ENCODE data around the gene SOX10.

Gene SOX10

GRCh38 chr22:37972527-37972926, 11.8 kb downstream of the SOX10 start:
- H3K9me2 ChIP-seq (replicated peaks; ENCODE audit: low read depth, low read length) = no peaks in the 10 kb centered on the region
- no peaks in the 10 kb centered on the region for H3K9me3 ChIP-seq (ENCODE audit: insufficient read depth, low read depth, low read length)
- TF ChIP-seq, protein P1, sequence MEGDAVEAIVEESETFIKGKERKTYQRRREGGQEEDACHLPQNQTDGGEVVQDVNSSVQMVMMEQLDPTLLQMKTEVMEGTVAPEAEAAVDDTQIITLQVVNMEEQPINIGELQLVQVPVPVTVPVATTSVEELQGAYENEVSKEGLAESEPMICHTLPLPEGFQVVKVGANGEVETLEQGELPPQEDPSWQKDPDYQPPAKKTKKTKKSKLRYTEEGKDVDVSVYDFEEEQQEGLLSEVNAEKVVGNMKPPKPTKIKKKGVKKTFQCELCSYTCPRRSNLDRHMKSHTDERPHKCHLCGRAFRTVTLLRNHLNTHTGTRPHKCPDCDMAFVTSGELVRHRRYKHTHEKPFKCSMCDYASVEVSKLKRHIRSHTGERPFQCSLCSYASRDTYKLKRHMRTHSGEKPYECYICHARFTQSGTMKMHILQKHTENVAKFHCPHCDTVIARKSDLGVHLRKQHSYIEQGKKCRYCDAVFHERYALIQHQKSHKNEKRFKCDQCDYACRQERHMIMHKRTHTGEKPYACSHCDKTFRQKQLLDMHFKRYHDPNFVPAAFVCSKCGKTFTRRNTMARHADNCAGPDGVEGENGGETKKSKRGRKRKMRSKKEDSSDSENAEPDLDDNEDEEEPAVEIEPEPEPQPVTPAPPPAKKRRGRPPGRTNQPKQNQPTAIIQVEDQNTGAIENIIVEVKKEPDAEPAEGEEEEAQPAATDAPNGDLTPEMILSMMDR (conservative IDR thresholded peaks at IDR 0.05; ENCODE audit: low read length) = no peak
- no peak for TF ChIP-seq EZH2phosphoT487 (IDR thresholded peaks at IDR 0.05; ENCODE audit: borderline replicate concordance)
- no peaks in the 10 kb centered on the region for H3K4me1 ChIP-seq (ENCODE audit: insufficient read depth, low read length, poor library complexity, severe bottlenecking)
- no peaks in the 10 kb centered on the region for H3F3A ChIP-seq (ENCODE audit: low read depth)
- H3K9ac ChIP-seq (ENCODE audit: low read depth, low read length, poor library complexity, severe bottlenecking) = no peak overlapping the region
- no peaks in the 10 kb centered on the region for H3K79me2 ChIP-seq (ENCODE audit: insufficient read depth, low read length)
- no peaks in the 10 kb centered on the region for H4K20me1 ChIP-seq (ENCODE audit: insufficient read depth, low read length, poor library complexity, severe bottlenecking)
- peaks cover 9% of the 10 kb centered on the region; the same call in 1 of the 2 replicates for H3K36me3 ChIP-seq (ENCODE audit: insufficient read depth, low read length)
- no peak overlapping the region for H3K4me2 ChIP-seq (ENCODE audit: low read depth, low read length, poor library complexity, severe bottlenecking)
- no peaks in the 10 kb centered on the region for H3K27me3 ChIP-seq (ENCODE audit: insufficient read depth, low read length, poor library complexity, severe bottlenecking)
- H2AFZ ChIP-seq (ENCODE audit: low read length) = no peak overlapping the region
- H3K4me3 ChIP-seq (ENCODE audit: low read length, poor library complexity, severe bottlenecking) = no peak overlapping the region

DNA sequence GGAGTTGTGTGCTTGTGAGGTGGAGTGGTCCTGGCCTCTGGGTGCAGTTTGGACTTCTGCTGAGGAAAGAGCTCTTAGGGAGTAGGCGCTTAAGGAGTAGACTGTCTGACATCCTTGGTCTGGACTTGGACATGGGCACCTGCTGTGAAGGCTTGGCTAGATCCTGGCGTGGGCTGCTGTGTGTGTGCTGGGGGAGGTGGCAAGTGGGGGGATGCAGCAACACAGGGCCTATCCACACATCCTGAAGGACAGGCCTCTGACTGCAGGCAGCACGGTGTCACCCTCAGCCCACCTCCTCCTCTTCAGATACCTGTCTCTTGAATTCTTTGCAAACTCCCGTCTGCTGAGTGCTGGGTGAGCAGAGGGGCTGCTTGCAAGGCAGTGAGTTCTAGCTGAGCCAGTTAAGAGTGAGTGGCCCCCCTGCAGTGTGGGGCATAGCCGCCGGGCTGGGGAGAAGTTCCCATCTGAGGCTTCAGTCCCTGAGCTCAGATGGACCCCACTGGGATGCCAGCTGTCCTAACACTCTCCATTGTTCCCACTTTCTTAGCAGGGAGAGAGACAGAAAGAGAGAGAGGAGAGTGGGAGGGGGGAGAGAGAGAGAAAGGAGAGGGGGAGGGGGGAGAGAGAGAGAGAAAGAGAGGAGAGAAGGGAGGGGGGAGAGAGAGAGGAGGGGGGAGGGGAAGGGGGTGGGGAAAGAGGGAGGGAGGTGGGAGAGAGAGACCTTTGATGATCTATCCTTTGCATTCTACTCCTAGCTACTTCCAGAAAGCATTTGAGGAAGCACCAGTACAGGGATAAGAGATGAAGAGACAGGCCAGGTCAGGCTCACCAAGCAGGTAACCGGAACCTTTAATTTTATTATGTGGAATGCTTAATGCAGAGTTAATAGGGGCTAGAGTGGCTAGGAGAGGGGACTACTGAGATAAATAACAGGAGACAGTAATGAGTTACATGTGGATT, 12.6 kb downstream of the SOX10 start:
- no peaks in the 10 kb centered on the region for H3K4me1 ChIP-seq (ENCODE audit: insufficient read depth, low read length, poor library complexity, severe bottlenecking)
- H3K9me3 ChIP-seq (ENCODE audit: insufficient read depth, low read depth, low read length) = no peaks in the 10 kb centered on the region
- no peaks in the 10 kb centered on the region for H3F3A ChIP-seq (ENCODE audit: low read depth)
- H4K20me1 ChIP-seq (ENCODE audit: insufficient read depth, low read length, poor library complexity, severe bottlenecking) = no peaks in the 10 kb centered on the region
- TF ChIP-seq EZH2phosphoT487 (IDR thresholded peaks at IDR 0.05; ENCODE audit: borderline replicate concordance) = no peak
- TF ChIP-seq, protein P1 (conservative IDR thresholded peaks at IDR 0.05; ENCODE audit: low read length) = no peak
- no peak overlapping the region for H2AFZ ChIP-seq (ENCODE audit: low read length)
- H3K36me3 ChIP-seq (ENCODE audit: insufficient read depth, low read length) = peaks cover 17% of the 10 kb centered on the region; the same call in 1 of the 2 replicates
- no peaks in the 10 kb centered on the region for H3K27me3 ChIP-seq (ENCODE audit: insufficient read depth, low read length, poor library complexity, severe bottlenecking)
- H3K4me2 ChIP-seq (ENCODE audit: low read depth, low read length, poor library complexity, severe bottlenecking) = no peak overlapping the region
- H3K9ac ChIP-seq (ENCODE audit: low read depth, low read length, poor library complexity, severe bottlenecking) = no peak overlapping the region
- no peaks in the 10 kb centered on the region for H3K9me2 ChIP-seq (replicated peaks; ENCODE audit: low read depth, low read length)
- no peaks in the 10 kb centered on the region for H3K79me2 ChIP-seq (ENCODE audit: insufficient read depth, low read length)
- H3K4me3 ChIP-seq (ENCODE audit: low read length, poor library complexity, severe bottlenecking) = no peak overlapping the region

DNA sequence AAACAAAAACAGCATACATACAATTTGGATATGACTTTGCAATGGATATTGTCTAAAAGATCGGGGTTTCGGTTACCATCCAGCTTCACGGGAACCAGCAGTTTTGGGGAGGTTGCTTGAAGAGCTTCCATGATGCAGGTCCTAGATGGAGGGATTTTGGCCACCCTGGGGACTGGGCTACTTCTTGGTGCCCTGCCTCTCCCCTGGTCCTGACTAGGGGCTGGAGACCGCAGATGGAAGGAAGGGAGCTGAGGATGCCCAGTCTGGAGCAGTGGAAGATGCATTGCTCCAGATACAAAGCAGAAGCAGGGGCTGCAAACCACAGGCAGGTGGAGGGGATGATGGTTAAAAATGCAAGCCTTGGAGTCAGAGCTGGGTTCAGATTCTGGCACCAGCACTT, 13.5 kb downstream of the SOX10 start:
- peaks cover 24% of the 10 kb centered on the region; the same call in 1 of the 2 replicates for H3K36me3 ChIP-seq (ENCODE audit: insufficient read depth, low read length)
- H3K9ac ChIP-seq (ENCODE audit: low read depth, low read length, poor library complexity, severe bottlenecking) = no peak overlapping the region
- no peaks in the 10 kb centered on the region for H3K9me2 ChIP-seq (replicated peaks; ENCODE audit: low read depth, low read length)
- H3K79me2 ChIP-seq (ENCODE audit: insufficient read depth, low read length) = no peaks in the 10 kb centered on the region
- H2AFZ ChIP-seq (ENCODE audit: low read length) = no peak overlapping the region
- no peaks in the 10 kb centered on the region for H3K27me3 ChIP-seq (ENCODE audit: insufficient read depth, low read length, poor library complexity, severe bottlenecking)
- TF ChIP-seq EZH2phosphoT487 (IDR thresholded peaks at IDR 0.05; ENCODE audit: borderline replicate concordance) = no peak
- TF ChIP-seq, protein P1 (conservative IDR thresholded peaks at IDR 0.05; ENCODE audit: low read length) = no peak
- no peaks in the 10 kb centered on the region for H3K4me1 ChIP-seq (ENCODE audit: insufficient read depth, low read length, poor library complexity, severe bottlenecking)
- no peaks in the 10 kb centered on the region for H3K9me3 ChIP-seq (ENCODE audit: insufficient read depth, low read depth, low read length)
- no peaks in the 10 kb centered on the region for H4K20me1 ChIP-seq (ENCODE audit: insufficient read depth, low read length, poor library complexity, severe bottlenecking)
- H3K4me2 ChIP-seq (ENCODE audit: low read depth, low read length, poor library complexity, severe bottlenecking) = no peak overlapping the region
- no peaks in the 10 kb centered on the region for H3F3A ChIP-seq (ENCODE audit: low read depth)
- no peak overlapping the region for H3K4me3 ChIP-seq (ENCODE audit: low read length, poor library complexity, severe bottlenecking)

Data from Loucy (cell line).